GM12873 (cell line): ENCODE results near the gene PAWR.

Experiments
- CTCF ChIP-seq: IDR thresholded peaks from 2 replicates; pipeline ENCODE4 v1.5.1; 2012; ENCODE audit warnings: low read depth, mild to moderate bottlenecking, moderate library complexity, low read length, control low read depth; ENCODE audit not compliant: insufficient read depth; ENCODE audit errors: missing control alignments

PAWR gene

GRCh38 chr12:79685068-79685467, 5.7 kb downstream of the PAWR start:
- no peak for TF ChIP-seq CTCF

DNA sequence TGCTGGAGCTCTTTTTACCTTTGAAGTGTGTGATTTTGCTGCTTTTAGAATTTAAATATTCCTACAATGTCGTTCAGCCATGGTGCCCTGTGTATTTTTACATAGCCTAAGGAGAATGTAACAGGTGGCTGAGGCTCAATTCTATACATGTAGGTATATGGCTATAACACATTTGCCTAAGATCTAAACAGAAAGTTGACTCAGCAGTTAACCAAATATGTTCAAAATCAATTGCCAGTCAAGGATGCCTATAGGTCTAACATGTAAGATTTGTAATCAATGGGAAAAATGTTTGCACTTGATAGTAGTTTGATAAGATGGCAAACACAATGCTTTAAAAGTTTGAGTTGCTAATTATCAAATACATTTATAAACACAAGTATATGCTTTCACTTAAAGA, 8.2 kb downstream of the PAWR start:
- TF ChIP-seq CTCF, result no peak

- TF ChIP-seq CTCF, result no peak
Measured at GRCh38 chr12:79681008-79681590, 9.7 kb downstream of the PAWR start.

GRCh38 chr12:79680051-79680450, 10.7 kb downstream of the PAWR start:
- TF ChIP-seq CTCF, result no peak

DNA sequence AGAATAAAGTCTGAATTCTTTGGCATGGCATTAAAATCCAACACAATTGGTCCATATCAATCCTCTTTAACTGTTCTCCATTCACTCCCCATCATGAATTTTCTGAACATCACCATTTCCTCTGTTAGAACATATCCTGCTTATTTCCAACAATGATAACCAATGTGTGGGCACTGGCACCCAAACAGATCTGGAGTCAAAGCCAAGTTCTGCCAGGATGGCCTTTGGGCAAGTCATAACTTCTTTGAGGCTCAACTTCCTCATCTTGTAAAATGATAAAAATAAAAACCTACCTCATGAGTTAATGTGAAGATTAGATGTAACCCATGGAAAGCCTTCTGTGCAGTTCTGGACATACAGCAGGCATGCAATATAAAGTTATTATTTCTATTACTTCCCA, 12.5 kb downstream of the PAWR start:
- no peak for TF ChIP-seq CTCF

GRCh38 chr12:79677672-79678071, 13.1 kb downstream of the PAWR start:
- TF ChIP-seq CTCF, result no peak

DNA sequence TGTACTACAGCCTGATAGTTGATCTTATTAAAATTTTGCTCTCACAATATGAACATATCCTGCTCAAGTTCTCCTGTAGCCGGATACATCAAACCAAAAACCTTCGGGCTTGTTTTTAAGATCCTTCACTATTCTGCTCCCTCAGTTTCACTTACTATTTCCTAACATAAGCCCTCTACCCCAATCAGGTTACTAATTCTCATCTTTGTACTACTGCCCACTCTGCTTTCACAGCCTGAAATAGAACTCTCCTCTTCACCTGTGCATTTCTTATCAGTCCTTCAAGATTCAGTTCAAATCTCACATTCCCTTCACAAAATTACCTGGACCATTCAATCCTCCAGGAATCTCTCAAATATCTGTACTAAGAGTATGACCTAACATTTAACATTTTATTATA, 14.2 kb downstream of the PAWR start:
- TF ChIP-seq CTCF, result no peak
